K562 (cell line): ENCODE results near the gene DNMT3A. TPM values are rescaled to one million over a fixed set of nuclear protein-coding genes. Genes with fewer than 3 reads are reported as not detected.

Source experiments
- ARID1B ChIP-seq: fragments of 450-650 bp; IDR thresholded peaks from 2 replicates; pipeline ENCODE4 v1.6.1; 2016; ENCODE audit warnings: antibody characterized with exemption, mild to moderate bottlenecking, inconsistent platforms
- CBX5 ChIP-seq: IDR thresholded peaks from 2 replicates; pipeline ENCODE4 v1.6.1; 2014; ENCODE audit warnings: low read depth, borderline replicate concordance
- CSDE1 ChIP-seq, 2 experiments: fragments of 450-650 bp; IDR thresholded peaks; 2 replicates each; pipeline ENCODE4 v1.6.1; 2016; ENCODE audit warnings: mild to moderate bottlenecking in 1 of 2
- ERF ChIP-seq: fragments of 450-650 bp; formaldehyde crosslinking; IDR thresholded peaks from 2 replicates; pipeline ENCODE4 v1.4.0; 2020; ENCODE audit warnings: mild to moderate bottlenecking, mixed read lengths
- IRF2 ChIP-seq: sonication (generic); formaldehyde crosslinking; IDR thresholded peaks from 2 replicates; pipeline ENCODE4 v1.8.1; 2022; ENCODE audit warnings: mild to moderate bottlenecking, missing genetic modification reagents
- NFIC ChIP-seq: fragments of 450-650 bp; IDR thresholded peaks from 2 replicates; pipeline ENCODE4 v1.6.1; 2017; ENCODE audit warnings: mild to moderate bottlenecking, inconsistent platforms
- NR2C1 ChIP-seq, 2 experiments: fragments of 450-650 bp; IDR thresholded peaks; 2 replicates each; pipeline ENCODE4 v1.6.1; 2017; ENCODE audit warnings: mild to moderate bottlenecking in 2 of 2, antibody characterized with exemption in 1 of 2, inconsistent platforms in 1 of 2, missing compliant biosample characterization in 1 of 2, missing genetic modification characterization in 1 of 2
- RB1 ChIP-seq: fragments of 450-650 bp; IDR thresholded peaks from 2 replicates; pipeline ENCODE4 v1.6.1; 2017; ENCODE audit warnings: low read depth, mild to moderate bottlenecking
- SIX5 ChIP-seq, 2 experiments: IDR thresholded peaks; 2 replicates each; pipeline ENCODE4 v1.6.1; 2011; ENCODE audit warnings: low read length in 2 of 2, borderline replicate concordance in 1 of 2, low read depth in 1 of 2, mild to moderate bottlenecking in 1 of 2, moderate library complexity in 1 of 2; ENCODE audit not compliant: insufficient read depth in 1 of 2
- SMAD4 ChIP-seq: fragments of 250-450 bp; sonication (Bioruptor Pico); conservative IDR thresholded peaks from 2 replicates; pipeline ENCODE4 v1.8.0; 2021; ENCODE audit warnings: inconsistent platforms, mild to moderate bottlenecking, moderate library complexity
- SMC3 ChIP-seq: conservative IDR thresholded peaks from 2 replicates; pipeline ENCODE4 v1.6.1; 2011; ENCODE audit warnings: low read depth, low read length, improper control_type of control experiment; ENCODE audit not compliant: insufficient read depth
- SRSF7 ChIP-seq: fragments of 200-400 bp; formaldehyde crosslinking; optimal IDR thresholded peaks from 2 replicates; pipeline ENCODE3; 2017; ENCODE audit warnings: mild to moderate bottlenecking, low read depth, low read length
- STAT5B ChIP-seq: fragments of 250-450 bp; sonication (Bioruptor Pico); IDR thresholded peaks from 2 replicates; pipeline ENCODE4 v1.8.0; 2021; ENCODE audit warnings: mild to moderate bottlenecking, inconsistent platforms
- TBP ChIP-seq: optimal IDR thresholded peaks from 2 replicates; pipeline ENCODE3; 2011; ENCODE audit warnings: low read depth, low read length, improper control_type of control experiment
- TCF3 ChIP-seq: sonication (generic); formaldehyde crosslinking; IDR thresholded peaks from 2 replicates; pipeline ENCODE4 v1.4.0; 2020; ENCODE audit warnings: mild to moderate bottlenecking, missing genetic modification reagents
- ZBTB7A ChIP-seq: IDR thresholded peaks from 2 replicates; pipeline ENCODE4 v1.6.1; 2011; ENCODE audit warnings: low read depth, mild to moderate bottlenecking, low read length, moderate library complexity, borderline replicate concordance; ENCODE audit not compliant: control insufficient read depth
- ZNF12 ChIP-seq: sonication (generic); formaldehyde crosslinking; IDR thresholded peaks from 2 replicates; pipeline ENCODE4 v1.4.0; 2020; ENCODE audit warnings: mild to moderate bottlenecking, missing genetic modification reagents
- polyA plus RNA-seq, 8 experiments: library from polyadenylated mRNA; depleted of rRNA in 4 of 8; stranded (reverse) in 5 of 8; unstranded in 3 of 8; fragments of >200 nt; fragmentation: Nextera tagmentation in 2 of 8; fragmentation: Illumina TruSeq in 1 of 8; extraction: Ambion mirVana in 2 of 8; extraction: Trizol in 1 of 8; gene quantifications; 2 replicates each; pipeline versions ENCODE4 v1.2.1 to v1.2.3, GENCODE V29; 2011 to 2014; ENCODE audit warnings: inconsistent platforms in 1 of 8, missing spikeins in 1 of 8
- total RNA-seq, 7 experiments: library from RNA; depleted of rRNA in 6 of 7; stranded (reverse); fragments of >200 nt in 6 of 7; fragmentation: Illumina TruSeq in 2 of 7; extraction: Trizol in 2 of 7; gene quantifications; 2 replicates each; pipeline versions ENCODE4 v1.2.1 to v1.2.3, GENCODE V29; 2011 to 2021; ENCODE audit warnings: low replicate concordance in 1 of 7
- TF ChIP-seq, protein P1 (sequence below): fragments of 250-450 bp; sonication (Bioruptor Pico); IDR thresholded peaks from 2 replicates; pipeline ENCODE4 v1.4.0; 2020; ENCODE audit warnings: borderline replicate concordance
- TF ChIP-seq, protein P2 (sequence below): fragments of 250-450 bp; sonication (Bioruptor Pico); IDR thresholded peaks from 2 replicates; pipeline ENCODE4 v1.4.0; 2020; ENCODE audit warnings: mild to moderate bottlenecking
- TF ChIP-seq, protein P3 (sequence below): sonication (generic); formaldehyde crosslinking; IDR thresholded peaks from 2 replicates; pipeline ENCODE4 v1.8.0; 2022; ENCODE audit warnings: mild to moderate bottlenecking, low read depth, missing genetic modification reagents
- TF ChIP-seq, protein P4 (sequence below): fragments of 250-450 bp; sonication (Bioruptor Pico); IDR thresholded peaks from 2 replicates; pipeline ENCODE4 v1.5.0; 2020; ENCODE audit warnings: mild to moderate bottlenecking
- TF ChIP-seq, protein P5 (sequence below): fragments of 250-450 bp; sonication (Bioruptor Pico); IDR thresholded peaks from 2 replicates; pipeline ENCODE4 v1.6.1; 2021; ENCODE audit warnings: mild to moderate bottlenecking

DNMT3A gene
- total and polyA plus RNA-seq, 9 of the 15 experiments (the other 6 are each of a cell fraction or from before 2014, with no cell fraction given), result 3.0 to 16.0 (median 6.1) TPM

DNA sequence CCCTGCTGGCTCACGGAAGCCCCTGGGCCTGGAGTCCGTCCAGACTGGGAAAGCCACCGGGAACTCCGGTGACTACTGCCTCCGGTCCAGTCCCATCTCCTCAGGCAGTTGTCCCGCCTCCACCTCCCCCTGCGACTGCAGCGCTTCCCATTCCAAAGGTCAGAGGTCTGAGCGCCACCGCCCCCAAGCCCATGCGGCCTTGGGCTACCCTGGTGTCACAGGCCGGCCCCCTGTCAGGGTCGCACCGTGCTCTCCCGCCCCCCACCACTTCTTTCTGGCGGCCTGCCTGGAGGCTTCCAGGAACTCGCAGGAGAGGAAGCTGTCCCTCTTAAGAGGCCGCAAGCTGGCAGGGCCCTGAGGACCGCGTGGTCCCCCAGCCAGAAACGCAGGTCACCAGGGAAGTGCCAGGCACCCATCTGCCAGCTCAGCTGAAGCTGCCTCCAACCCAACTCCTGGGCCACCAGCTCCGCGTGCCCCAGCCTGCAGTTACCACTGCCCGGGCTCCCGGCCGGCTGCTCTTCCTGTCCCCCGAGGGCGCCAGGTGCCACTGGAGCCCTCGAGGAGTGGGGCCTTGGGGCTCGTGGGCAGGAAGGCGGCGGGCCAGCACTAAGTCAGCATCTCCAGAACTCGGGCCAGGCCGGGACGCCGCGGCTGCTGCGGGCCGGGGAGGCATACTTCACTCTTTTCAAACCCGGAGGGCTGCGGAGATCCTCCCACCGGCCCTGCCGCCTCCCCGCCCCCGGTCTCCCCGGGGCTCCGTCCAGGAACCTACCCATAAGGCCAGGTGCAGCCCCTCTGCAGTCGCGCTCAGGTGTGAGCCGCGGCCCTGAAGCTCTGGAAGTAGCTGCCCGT is 90.1 kb downstream of the DNMT3A start (continued):
- TF ChIP-seq CBX5 (no peak), TBP (no peak), CSDE1 (IDR thresholded peaks at IDR 0.05) (no peak), NFIC (peak; percentile 59; the same call in 1 of the 2 replicates), ZNF12 (no peak), IRF2 (CRISPR knock-in tag) (no peak), RB1 (0 out of 2 replicates have a peak, but pooled peaks have one; percentile 9), ERF (no peak), TCF3 (no peak), STAT5B (no peak), SRSF7 (no peak), ARID1B (0 out of 2 replicates have a peak, but pooled peaks have one; percentile 21), NR2C1 (IDR thresholded peaks at IDR 0.05) (peak; percentile 70), NR2C1 (tag; IDR thresholded peaks at IDR 0.05) (peak; percentile 75), SIX5 (IDR thresholded peaks at IDR 0.05; ENCODE audit: borderline replicate concordance in 1 of 2, insufficient read depth in 1 of 2, low read depth in 1 of 2, low read length in 2 of 2) (no peak), ZBTB7A (peak; percentile 78; the same call in 1 of the 2 replicates), SMAD4 (peak; percentile 63), SMC3 (no peak)
- TF ChIP-seq, protein P1, sequence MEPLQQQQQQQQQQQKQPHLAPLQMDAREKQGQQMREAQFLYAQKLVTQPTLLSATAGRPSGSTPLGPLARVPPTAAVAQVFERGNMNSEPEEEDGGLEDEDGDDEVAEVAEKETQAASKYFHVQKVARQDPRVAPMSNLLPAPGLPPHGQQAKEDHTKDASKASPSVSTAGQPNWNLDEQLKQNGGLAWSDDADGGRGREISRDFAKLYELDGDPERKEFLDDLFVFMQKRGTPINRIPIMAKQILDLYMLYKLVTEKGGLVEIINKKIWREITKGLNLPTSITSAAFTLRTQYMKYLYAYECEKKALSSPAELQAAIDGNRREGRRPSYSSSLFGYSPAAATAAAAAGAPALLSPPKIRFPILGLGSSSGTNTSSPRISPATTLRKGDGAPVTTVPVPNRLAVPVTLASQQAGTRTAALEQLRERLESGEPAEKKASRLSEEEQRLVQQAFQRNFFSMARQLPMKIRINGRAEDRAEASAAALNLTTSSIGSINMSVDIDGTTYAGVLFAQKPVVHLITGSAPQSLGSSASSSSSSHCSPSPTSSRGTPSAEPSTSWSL (CRISPR knock-in tag), result no peak
- TF ChIP-seq, protein P2, sequence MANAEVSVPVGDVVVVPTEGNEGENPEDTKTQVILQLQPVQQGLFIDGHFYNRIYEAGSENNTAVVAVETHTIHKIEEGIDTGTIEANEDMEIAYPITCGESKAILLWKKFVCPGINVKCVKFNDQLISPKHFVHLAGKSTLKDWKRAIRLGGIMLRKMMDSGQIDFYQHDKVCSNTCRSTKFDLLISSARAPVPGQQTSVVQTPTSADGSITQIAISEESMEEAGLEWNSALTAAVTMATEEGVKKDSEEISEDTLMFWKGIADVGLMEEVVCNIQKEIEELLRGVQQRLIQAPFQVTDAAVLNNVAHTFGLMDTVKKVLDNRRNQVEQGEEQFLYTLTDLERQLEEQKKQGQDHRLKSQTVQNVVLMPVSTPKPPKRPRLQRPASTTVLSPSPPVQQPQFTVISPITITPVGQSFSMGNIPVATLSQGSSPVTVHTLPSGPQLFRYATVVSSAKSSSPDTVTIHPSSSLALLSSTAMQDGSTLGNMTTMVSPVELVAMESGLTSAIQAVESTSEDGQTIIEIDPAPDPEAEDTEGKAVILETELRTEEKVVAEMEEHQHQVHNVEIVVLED, result no peak
- TF ChIP-seq, protein P3, sequence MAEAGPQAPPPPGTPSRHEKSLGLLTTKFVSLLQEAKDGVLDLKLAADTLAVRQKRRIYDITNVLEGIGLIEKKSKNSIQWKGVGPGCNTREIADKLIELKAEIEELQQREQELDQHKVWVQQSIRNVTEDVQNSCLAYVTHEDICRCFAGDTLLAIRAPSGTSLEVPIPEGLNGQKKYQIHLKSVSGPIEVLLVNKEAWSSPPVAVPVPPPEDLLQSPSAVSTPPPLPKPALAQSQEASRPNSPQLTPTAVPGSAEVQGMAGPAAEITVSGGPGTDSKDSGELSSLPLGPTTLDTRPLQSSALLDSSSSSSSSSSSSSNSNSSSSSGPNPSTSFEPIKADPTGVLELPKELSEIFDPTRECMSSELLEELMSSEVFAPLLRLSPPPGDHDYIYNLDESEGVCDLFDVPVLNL, result no peak
- TF ChIP-seq, protein P4, sequence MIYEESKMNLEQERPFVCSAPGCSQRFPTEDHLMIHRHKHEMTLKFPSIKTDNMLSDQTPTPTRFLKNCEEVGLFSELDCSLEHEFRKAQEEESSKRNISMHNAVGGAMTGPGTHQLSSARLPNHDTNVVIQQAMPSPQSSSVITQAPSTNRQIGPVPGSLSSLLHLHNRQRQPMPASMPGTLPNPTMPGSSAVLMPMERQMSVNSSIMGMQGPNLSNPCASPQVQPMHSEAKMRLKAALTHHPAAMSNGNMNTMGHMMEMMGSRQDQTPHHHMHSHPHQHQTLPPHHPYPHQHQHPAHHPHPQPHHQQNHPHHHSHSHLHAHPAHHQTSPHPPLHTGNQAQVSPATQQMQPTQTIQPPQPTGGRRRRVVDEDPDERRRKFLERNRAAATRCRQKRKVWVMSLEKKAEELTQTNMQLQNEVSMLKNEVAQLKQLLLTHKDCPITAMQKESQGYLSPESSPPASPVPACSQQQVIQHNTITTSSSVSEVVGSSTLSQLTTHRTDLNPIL (CRISPR knock-in tag), result no peak
- TF ChIP-seq, protein P5, sequence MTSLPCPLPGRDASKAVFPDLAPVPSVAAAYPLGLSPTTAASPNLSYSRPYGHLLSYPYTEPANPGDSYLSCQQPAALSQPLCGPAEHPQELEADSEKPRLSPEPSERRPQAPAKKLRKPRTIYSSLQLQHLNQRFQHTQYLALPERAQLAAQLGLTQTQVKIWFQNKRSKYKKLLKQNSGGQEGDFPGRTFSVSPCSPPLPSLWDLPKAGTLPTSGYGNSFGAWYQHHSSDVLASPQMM (CRISPR knock-in tag), result no peak
